C4-2B (cell line): Measurements from ENCODE around the gene CHKA.
A peak's percentile ranks its signal among the peaks of the same experiment; 100 is the strongest.

ENCODE experiments used
- H3K27ac ChIP-seq: fragments of 450-650 bp; 2 replicates; pipeline ENCODE4 v1.5.1; 2017
- CTCF ChIP-seq: fragments of 450-650 bp; conservative IDR thresholded peaks from 2 replicates; pipeline ENCODE4 v1.5.1; 2017; ENCODE audit warnings: mild to moderate bottlenecking
- ZFX ChIP-seq: fragments of 450-650 bp; IDR thresholded peaks from 2 replicates; pipeline ENCODE4 v1.6.1; 2017

CHKA gene

DNA sequence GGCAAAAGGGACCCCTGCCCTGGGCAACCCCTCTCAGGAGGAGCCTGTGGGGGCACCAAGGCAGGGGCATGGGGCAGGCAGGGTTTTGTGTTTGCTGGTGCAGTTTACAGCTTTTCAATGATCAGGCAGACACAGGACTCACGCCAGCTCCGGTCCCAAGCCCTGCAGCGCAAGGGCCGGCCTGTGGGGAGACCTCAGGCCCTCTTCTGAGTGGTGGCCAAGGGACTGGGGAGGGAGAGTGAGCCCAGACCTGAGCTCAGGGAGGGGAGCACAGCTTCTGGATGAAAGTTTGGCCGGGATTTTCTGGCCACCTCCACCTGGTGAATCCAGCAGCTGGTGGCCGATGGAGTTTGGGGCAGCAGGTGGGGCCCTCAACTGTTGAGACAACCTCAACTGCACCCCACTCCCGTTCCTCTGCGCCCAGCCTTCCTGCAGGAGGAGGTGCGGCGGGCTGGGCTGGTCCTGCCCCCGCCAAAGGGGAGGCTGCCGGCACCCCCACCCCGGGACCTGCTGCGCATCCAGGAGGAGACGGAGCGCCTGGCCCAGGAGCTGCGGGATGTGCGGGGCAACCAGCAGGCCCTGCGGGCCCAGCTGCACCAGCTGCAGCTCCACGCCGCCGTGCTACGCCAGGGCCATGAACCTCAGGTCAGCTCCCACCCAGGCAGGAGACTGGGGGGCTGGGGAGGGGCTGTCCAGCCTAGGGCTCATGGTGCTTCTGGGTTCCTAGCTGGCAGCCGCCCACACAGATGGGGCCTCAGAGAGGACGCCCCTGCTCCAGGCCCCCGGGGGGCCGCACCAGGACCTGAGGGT lies 78.8 kb downstream of the CHKA start:
- no peak overlapping the region for H3K27ac ChIP-seq
- no peak for TF ChIP-seq CTCF
- TF ChIP-seq ZFX = no peak

DNA sequence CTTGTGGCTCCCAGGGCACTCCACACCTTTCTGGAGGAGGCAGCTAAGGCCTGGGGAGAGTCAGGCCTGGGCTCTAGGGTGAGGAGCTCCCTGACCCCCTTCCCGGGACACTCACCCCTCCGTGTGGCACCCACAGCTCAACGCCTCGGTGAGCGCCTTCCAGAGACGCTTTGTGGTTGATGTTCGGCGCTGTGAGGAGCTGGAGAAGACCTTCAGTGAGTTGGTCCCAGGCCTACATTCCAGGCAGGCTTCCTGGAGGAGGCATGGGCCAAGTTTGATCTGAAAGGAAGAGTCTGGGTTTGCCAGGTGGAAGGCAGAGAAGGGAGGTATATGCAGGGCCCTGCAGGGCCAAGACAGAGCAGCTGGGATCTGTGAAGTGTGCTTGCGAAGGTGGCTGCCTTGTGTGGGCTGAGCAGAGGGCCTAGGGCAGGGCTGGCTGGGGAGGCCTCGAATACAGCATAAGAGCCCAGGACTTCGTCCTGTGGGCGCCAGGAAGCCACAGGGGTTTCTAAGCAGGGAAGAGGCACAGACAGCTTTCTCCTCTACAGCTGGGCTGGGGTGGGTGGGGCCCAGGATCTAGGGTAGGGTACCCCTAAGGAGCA lies 79.5 kb downstream of the CHKA start:
- no peak overlapping the region for H3K27ac ChIP-seq

DNA sequence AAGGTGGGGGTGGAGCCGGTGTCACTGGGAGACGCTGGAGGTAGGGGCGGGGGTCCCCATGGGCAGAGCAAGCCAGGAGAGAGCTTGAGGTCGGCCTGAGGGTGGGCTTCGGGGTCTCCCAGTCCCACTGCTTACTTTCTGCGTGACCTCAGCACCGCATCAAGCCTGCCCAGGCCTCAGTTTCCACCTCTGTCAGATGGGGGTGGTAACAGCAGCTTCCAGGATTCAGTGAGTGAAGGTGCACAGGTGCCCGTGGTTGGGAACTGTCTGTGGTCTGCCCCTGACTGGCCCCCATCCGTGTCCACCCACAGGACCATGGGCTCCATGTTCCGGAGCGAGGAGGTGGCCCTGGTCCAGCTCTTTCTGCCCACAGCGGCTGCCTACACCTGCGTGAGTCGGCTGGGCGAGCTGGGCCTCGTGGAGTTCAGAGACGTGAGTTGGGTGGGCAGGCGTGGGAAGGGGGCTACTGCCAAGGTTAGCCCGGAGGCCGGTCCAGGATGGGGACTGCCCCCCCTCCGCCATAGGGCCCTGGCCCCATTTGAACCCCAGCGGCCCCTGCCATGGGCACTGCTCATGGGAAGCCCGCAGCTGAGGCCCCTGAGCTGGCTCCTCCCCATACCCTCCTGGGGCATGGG lies 80.1 kb downstream of the CHKA start:
- no peak overlapping the region for H3K27ac ChIP-seq

More for the DNA sequence above, 79.5 kb downstream of the CHKA start:
- no peak for TF ChIP-seq CTCF

GRCh38 chr11:68040101-68040956 lies 80.9 kb downstream of the CHKA start:
- TF ChIP-seq CTCF (no peak), ZFX (no peak)
- H3K27ac ChIP-seq = peak overlapping the region; percentile 1; the same call in 1 of the 2 replicates

More for the DNA sequence above, 80.1 kb downstream of the CHKA start:
- no peak for TF ChIP-seq ZFX
- no peak for TF ChIP-seq CTCF

- peak overlapping the region; percentile 67 for H3K27ac ChIP-seq
- TF ChIP-seq CTCF (no peak), ZFX (no peak)
Measured at GRCh38 chr11:68039526-68040086, 81.6 kb downstream of the CHKA start.

GRCh38 chr11:68038718-68039525 lies 82.3 kb downstream of the CHKA start, which contains the start of gene TCIRG1:
Gene TCIRG1, plus strand, starts transcription at chr11:68039025. Its CDS starts 2,247 bp downstream, at chr11:68041272.
- peak within 1 kb of the TSS; percentile 67 for H3K27ac ChIP-seq
- TF ChIP-seq ZFX = peak; percentile 37; the same call in 1 of the 2 replicates
- TF ChIP-seq CTCF = no peak
